GM23338 (cell line): ENCODE results near the gene R3HCC1L. TPM values are rescaled to one million over a fixed set of nuclear protein-coding genes. Genes with fewer than 3 reads are reported as not detected.

Source experiments
- ATAC-seq: fragments of 200-7000 bp; cut with Tn5 transposase; 3 replicates; pipeline ENCODE4 v1.9.1; 2020
- DNase-seq: peaks from one replicate; pipeline ENCODE4 v3.0.0-alpha.2; 2015; ENCODE audit warnings: low spot score
- H2AFZ ChIP-seq: fragments of 200-600 bp; sonication (generic); 2 replicates; pipeline ENCODE4 v1.8.0; 2016; ENCODE audit warnings: antibody characterized with exemption, mild to moderate bottlenecking, moderate library complexity
- H3F3A ChIP-seq: fragments of 200-600 bp; sonication (generic); replicated peaks from 2 replicates; pipeline ENCODE4 v1.8.0; 2017; ENCODE audit warnings: antibody characterized with exemption, mixed run types, low read depth
- H3K27ac ChIP-seq: fragments of 200-600 bp; sonication (generic); 2 replicates; pipeline ENCODE4 v1.6.1; 2016; ENCODE audit warnings: low read depth
- H3K27me3 ChIP-seq: fragments of 200-600 bp; sonication (generic); 2 replicates; pipeline ENCODE4 v1.8.0; 2016; ENCODE audit warnings: mild to moderate bottlenecking, mixed run types, moderate library complexity; ENCODE audit not compliant: insufficient read depth
- H3K36me3 ChIP-seq: fragments of 200-600 bp; sonication (generic); 2 replicates; pipeline ENCODE4 v1.8.0; 2016; ENCODE audit warnings: mild to moderate bottlenecking; ENCODE audit not compliant: insufficient read depth
- H3K4me1 ChIP-seq: fragments of 200-600 bp; sonication (generic); 2 replicates; pipeline ENCODE4 v1.8.0; 2016; ENCODE audit warnings: mild to moderate bottlenecking, moderate library complexity; ENCODE audit not compliant: insufficient read depth
- H3K4me2 ChIP-seq: fragments of 200-600 bp; sonication (generic); 2 replicates; pipeline ENCODE4 v1.7.1; 2017; ENCODE audit warnings: mixed run types
- H3K4me3 ChIP-seq: fragments of 200-600 bp; sonication (generic); 2 replicates; pipeline ENCODE4 v1.6.1; 2016; ENCODE audit warnings: mixed run types
- H3K79me2 ChIP-seq: fragments of 200-600 bp; sonication (generic); replicated peaks from 2 replicates; pipeline ENCODE4 v1.8.0; 2017; ENCODE audit warnings: mild to moderate bottlenecking; ENCODE audit not compliant: insufficient read depth
- H3K9me2 ChIP-seq: fragments of 200-600 bp; sonication (generic); 2 replicates; pipeline ENCODE4 v1.8.0; 2017; ENCODE audit not compliant: insufficient read depth
- H4K20me1 ChIP-seq: fragments of 200-600 bp; sonication (generic); replicated peaks from 2 replicates; pipeline ENCODE4 v1.8.0; 2017; ENCODE audit warnings: mild to moderate bottlenecking; ENCODE audit not compliant: insufficient read depth
- H3K27ac Mint-ChIP-seq: 2 replicates; pipeline ENCODE4 v1.8.0; 2020; ENCODE audit warnings: inconsistent platforms, mild to moderate bottlenecking, moderate library complexity, mixed read lengths
- H3K27me3 Mint-ChIP-seq: 3 replicates; pipeline ENCODE4 v1.8.0; 2022; ENCODE audit warnings: low read depth, mild to moderate bottlenecking, moderate library complexity, mixed read lengths, inconsistent platforms; ENCODE audit not compliant: insufficient read depth, poor library complexity
- H3K36me3 Mint-ChIP-seq: 3 replicates; pipeline ENCODE4 v1.8.0; 2021; ENCODE audit warnings: low read depth, mild to moderate bottlenecking, inconsistent platforms, moderate library complexity, mixed read lengths
- H3K4me1 Mint-ChIP-seq: 3 replicates; pipeline ENCODE4 v1.8.0; 2020; ENCODE audit warnings: mild to moderate bottlenecking, inconsistent platforms, mixed read lengths
- H3K4me3 Mint-ChIP-seq: 3 replicates; pipeline ENCODE4 v1.8.0; 2021; ENCODE audit warnings: moderate library complexity, mild to moderate bottlenecking, inconsistent platforms, mixed read lengths
- H3K9me3 Mint-ChIP-seq: 3 replicates; pipeline ENCODE4 v1.8.0; 2020; ENCODE audit warnings: moderate library complexity, mild to moderate bottlenecking, inconsistent platforms, mixed read lengths
- CREB1 ChIP-seq: fragments of 250-450 bp; sonication (Bioruptor Pico); IDR thresholded peaks from 2 replicates; pipeline ENCODE4 v1.5.0; 2020; ENCODE audit warnings: low read depth, mild to moderate bottlenecking, moderate library complexity
- CTCF ChIP-seq, 2 experiments: fragments of 200-600 bp in 1 of 2; sonication (generic) in 1 of 2; conservative IDR thresholded peaks; 2 replicates each; pipeline versions ENCODE4 v1.5.1 to v1.6.1; 2016 to 2017; ENCODE audit warnings: antibody characterized with exemption in 2 of 2, low read depth in 2 of 2, mild to moderate bottlenecking in 2 of 2, moderate library complexity in 1 of 2
- ETS1 ChIP-seq: IDR thresholded peaks from 2 replicates; pipeline ENCODE4 v1.6.1; 2016; ENCODE audit warnings: antibody characterized with exemption
- EZH2 ChIP-seq: fragments of 200-600 bp; sonication (generic); IDR thresholded peaks from one replicate; pipeline ENCODE4 v1.8.0; 2017; ENCODE audit warnings: antibody characterized with exemption, mild to moderate bottlenecking, low read depth; ENCODE audit not compliant: unreplicated experiment
- EZH2phosphoT487 ChIP-seq: fragments of 200-600 bp; sonication (generic); IDR thresholded peaks from one replicate; pipeline ENCODE4 v1.8.1; 2018; ENCODE audit warnings: antibody characterized with exemption; ENCODE audit not compliant: unreplicated experiment
- JUNB ChIP-seq: IDR thresholded peaks from one replicate; pipeline ENCODE4 v1.6.1; 2016; ENCODE audit warnings: antibody characterized with exemption; ENCODE audit not compliant: unreplicated experiment
- NANOG ChIP-seq: IDR thresholded peaks from 2 replicates; pipeline ENCODE4 v1.6.1; 2016; ENCODE audit warnings: antibody characterized with exemption, borderline replicate concordance
- POLR2AphosphoS5 ChIP-seq: IDR thresholded peaks from 2 replicates; pipeline ENCODE4 v1.6.1; 2016; ENCODE audit warnings: antibody characterized with exemption, low read depth
- REST ChIP-seq: IDR thresholded peaks from one replicate; pipeline ENCODE4 v1.6.1; 2018; ENCODE audit warnings: antibody characterized with exemption; ENCODE audit not compliant: unreplicated experiment
- STAT1 ChIP-seq: IDR thresholded peaks from one replicate; pipeline ENCODE4 v1.6.1; 2016; ENCODE audit warnings: antibody characterized with exemption; ENCODE audit not compliant: unreplicated experiment
- ZNF114 ChIP-seq: fragments of 250-450 bp; sonication (Bioruptor Pico); IDR thresholded peaks from 2 replicates; pipeline ENCODE4 v1.5.0; 2020; ENCODE audit warnings: mild to moderate bottlenecking, moderate library complexity
- ZNF331 ChIP-seq: fragments of 250-450 bp; sonication (Bioruptor Pico); IDR thresholded peaks from 2 replicates; pipeline ENCODE4 v1.5.0; 2020; ENCODE audit warnings: low read depth, mild to moderate bottlenecking, moderate library complexity
- ZNF462 ChIP-seq: fragments of 250-450 bp; sonication (Bioruptor Pico); IDR thresholded peaks from 2 replicates; pipeline ENCODE4 v1.5.0; 2020; ENCODE audit warnings: mild to moderate bottlenecking, moderate library complexity
- polyA plus RNA-seq: library from polyadenylated mRNA; unstranded; fragments of >200 nt; fragmentation: Nextera tagmentation; extraction: Ambion mirVana; gene quantifications from 2 replicates; pipeline ENCODE4 v1.2.1, GENCODE V29; 2016
- total RNA-seq: library from RNA; depleted of rRNA; stranded (reverse); fragments of >200 nt; shearing (Covaris generic); gene quantifications from 2 replicates; pipeline ENCODE4 v1.2.3, GENCODE V29; 2014

R3HCC1L gene
- total and polyA plus RNA-seq, 2 experiments from 2014 or later, result 9.3 to 15.8 TPM

- Mint-ChIP-seq H3K27me3 (peaks cover 11% of the 10 kb centered on the region), H3K4me3 (no peak overlapping the region), H3K27ac (no peak overlapping the region), H3K9me3 (peaks cover 31% of the 10 kb centered on the region), H3K36me3 (peaks cover 26% of the 10 kb centered on the region), H3K4me1 (peaks cover 7% of the 10 kb centered on the region; the same call in 2 of the 3 replicates)
- ATAC-seq (no peak), DNase-seq (no peak)
- Histone ChIP-seq H3K4me2 (no peak overlapping the region), H3K9me2 (peaks cover 15% of the 10 kb centered on the region), H3F3A (no peaks in the 10 kb centered on the region), H3K79me2 (no peaks in the 10 kb centered on the region), H3K4me1 (no peaks in the 10 kb centered on the region), H2AFZ (no peak overlapping the region), H3K27ac (no peak overlapping the region), H4K20me1 (no peaks in the 10 kb centered on the region), H3K4me3 (no peak overlapping the region), H3K36me3 (no peaks in the 10 kb centered on the region), H3K27me3 (no peaks in the 10 kb centered on the region)
- TF ChIP-seq JUNB (no peak), ZNF114 (CRISPR knock-in tag) (no peak), ETS1 (no peak), ZNF331 (CRISPR knock-in tag) (no peak), EZH2 (no peak), EZH2phosphoT487 (no peak), CREB1 (CRISPR knock-in tag) (no peak), CTCF (conservative IDR thresholded peaks at IDR 0.05; ENCODE audit: low read depth in 2 of 2) (no peak), REST (no peak), POLR2AphosphoS5 (no peak), ZNF462 (no peak), NANOG (no peak), STAT1 (no peak)
Observed at GRCh38 chr10:98128802-98129201, 5.7 kb upstream of the R3HCC1L start.
